CD4-positive, alpha-beta T cell treated with Interleukin-6 at 100 ng/mL for 8 hours (primary cell): ENCODE results near the gene CDC25C.

ENCODE experiments used
- DNase-seq: peaks from one replicate; pipeline ENCODE4 v3.0.0-alpha.2; 2020; ENCODE audit warnings: mixed read lengths, low spot score

The CDC25C gene

DNA sequence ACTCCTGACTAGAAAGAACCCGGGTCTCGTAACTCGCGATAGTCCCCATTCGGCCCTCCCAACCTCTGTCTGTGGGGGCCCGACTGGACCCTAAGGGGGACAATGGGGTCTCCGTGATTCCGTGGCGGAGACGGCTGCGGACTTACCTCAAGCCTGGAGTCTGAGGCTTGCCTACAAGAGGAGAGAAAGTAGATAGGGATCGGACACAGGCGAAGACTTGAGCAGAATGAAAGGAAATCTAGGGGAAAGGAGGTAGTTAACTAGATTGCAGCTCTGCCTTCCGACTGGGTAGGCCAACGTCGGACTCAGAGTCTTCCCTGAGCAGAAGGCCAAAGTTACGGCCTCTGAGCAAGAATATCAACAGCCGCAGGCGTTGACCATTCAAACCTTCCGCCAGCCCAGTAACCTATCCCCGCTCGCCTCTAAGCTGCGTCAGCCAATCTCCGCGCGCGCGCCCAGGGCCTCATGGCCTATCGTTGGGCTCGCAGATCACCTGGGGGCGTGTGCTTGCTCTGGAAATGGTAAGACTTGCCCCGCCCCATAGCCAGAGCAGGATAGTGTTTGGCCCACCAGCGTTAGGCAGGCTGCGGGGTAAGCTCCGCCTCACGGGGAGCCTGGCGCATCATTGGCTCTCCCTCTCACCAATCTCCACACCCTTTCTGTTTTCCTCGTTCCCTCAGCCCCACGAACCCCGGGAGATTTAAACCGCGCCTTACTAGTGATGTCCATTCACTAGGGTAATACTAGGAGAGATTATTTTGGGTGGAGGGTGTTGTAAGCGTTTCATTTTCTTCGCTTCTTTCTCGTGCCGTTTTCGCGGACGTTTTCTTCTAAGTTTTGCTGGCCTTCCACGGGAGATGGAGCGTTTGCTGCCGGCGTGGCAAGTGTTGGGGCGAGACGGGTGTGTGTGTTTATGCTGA is at the start of gene CDC25C:
Gene CDC25C, minus strand, starts transcription at position 356 of the 920 bp plus-strand sequence. CDS start 624 bp downstream, outside the sequence.
- DNase-seq, result peak; percentile 98

DNA sequence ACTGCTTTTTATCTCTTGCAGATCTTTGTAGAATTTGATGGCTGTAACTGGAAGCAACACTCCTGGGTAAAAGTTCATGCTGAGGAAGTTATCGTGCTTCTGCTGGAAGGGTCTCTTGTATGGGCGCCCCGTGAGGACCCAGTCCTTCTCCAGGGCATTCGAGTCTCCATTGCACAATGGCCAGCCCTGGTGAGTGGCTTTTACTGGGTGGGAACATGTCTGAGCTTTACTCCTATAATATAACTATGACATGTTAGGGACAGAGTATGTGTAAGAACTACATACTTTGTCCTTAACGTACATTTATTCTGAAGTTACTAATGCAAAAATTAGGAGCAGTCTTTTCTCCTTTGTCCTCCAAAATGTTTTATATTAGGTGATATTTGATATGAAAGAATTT is 41.0 kb upstream of the CDC25C start:
- DNase-seq, result no peak

DNA sequence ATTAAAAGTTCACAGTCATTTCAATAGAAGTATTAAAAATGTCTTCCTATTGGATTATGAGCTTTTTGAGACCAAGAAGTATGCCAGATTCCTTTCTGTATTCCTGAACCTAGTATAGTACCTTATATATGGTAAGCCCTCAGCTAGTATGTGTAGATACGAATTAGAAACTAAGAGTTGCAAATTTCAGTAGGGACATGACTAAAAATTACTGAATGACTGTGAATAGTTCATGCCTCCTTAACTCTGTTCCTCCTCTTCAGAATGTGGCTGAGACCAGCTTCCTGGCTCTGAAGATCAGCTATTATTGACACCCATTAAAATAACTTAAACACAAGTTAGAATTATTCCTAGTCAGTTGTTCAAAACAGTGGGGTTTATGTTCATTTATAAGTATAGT is 40.6 kb upstream of the CDC25C start:
- DNase-seq, result no peak

DNA sequence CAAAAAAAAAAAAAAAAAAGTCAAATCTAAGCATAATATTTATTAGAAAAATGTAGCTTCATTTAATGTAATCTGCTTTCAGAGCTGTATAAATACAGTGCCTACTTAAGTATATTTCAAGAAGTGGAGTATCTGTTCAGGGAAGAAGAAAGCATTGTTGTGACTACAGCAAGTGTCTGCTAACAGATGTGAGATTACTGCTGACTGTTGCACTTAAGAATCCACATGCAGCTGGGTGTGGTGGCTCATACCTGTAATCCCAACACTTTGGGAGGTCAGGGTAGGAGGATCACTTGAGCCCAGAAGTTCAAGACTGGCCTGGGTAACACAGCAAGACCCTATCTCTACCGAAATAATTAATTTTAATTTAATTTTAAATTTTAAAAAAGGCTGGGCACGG is 39.9 kb upstream of the CDC25C start:
- no peak for DNase-seq

GRCh38 chr5:138370537-138370936 is 38.9 kb upstream of the CDC25C start:
- DNase-seq, result no peak

DNA sequence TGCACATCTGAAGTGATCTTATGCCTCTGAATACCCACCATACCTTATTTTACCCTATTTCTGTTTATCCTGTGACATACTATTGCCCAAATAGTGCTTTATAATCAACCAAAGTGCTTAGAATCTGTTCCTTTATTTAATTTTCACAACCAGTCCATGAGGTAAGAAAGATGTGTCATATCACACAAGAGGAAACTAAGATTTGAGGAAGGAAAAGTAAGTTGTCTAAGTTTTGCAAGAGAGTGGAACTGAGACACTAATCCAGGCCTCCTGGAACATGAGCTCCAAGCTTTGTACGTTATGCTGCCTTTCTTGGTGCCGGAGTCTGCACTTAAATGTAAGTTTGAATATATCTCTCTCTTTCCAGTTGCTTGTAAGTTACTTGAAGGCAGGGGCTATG is 38.1 kb upstream of the CDC25C start:
- DNase-seq, result no peak

GRCh38 chr5:138369261-138369660 is 37.7 kb upstream of the CDC25C start:
- no peak for DNase-seq

DNA sequence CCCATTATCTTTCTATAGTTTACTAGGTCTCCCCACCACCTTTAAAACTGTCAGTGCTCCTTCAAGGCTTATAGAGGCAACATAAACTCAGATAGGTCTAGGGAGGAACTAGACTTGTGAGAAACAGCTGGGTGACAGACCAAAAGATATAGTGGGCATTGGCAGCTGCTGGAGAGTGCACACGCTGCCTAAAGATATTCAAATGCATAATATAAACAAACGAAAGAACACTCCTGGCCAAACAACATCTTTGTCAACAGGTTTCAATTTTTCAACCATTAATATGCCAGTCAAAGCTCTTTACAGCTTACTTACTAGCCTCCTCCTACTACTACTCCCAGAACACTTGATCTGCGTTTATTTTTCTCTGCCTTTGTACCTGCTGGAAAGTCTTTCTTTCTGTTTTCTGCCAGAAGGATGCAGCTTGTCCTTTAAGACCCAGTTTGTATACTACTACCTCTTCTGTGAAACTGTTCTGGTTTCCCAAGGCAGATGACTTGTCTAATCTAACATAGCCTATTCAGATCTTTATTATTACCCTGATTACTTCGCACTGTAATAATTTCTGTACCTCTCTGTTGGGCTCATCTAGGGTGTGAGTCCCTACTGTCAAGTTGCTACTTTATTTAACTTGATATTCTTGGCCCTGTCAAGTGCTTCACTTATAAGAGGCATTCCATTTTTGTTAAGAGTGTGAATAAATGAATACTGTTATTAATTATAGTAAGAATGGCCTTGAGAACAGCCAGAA is 35.2 kb upstream of the CDC25C start:
- no peak for DNase-seq

DNA sequence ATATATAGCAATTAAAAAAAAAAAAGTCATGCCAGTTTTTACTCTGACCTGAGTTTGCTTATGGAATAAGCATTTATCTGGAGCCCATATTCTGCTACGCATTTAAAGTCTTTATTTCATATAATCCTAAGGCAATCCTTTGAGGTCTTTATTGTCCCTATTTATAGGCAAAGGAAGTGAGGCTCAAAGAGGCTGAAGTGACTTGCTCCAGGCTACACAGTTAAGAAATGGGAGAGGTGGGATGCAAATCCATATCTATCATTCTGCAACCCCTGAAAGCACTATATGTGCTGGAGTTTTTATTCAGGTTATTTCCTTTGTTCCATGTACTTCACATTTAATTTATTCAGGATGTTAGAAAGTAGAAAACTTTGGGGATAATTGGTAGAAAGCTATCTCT is 33.0 kb upstream of the CDC25C start:
- DNase-seq, result no peak

- no peak for DNase-seq
These were observed 29.4 kb upstream of the CDC25C start for GRCh38 chr5:138360941-138361452.

GRCh38 chr5:138359621-138360020 is 28.0 kb upstream of the CDC25C start:
- DNase-seq, result no peak

DNA sequence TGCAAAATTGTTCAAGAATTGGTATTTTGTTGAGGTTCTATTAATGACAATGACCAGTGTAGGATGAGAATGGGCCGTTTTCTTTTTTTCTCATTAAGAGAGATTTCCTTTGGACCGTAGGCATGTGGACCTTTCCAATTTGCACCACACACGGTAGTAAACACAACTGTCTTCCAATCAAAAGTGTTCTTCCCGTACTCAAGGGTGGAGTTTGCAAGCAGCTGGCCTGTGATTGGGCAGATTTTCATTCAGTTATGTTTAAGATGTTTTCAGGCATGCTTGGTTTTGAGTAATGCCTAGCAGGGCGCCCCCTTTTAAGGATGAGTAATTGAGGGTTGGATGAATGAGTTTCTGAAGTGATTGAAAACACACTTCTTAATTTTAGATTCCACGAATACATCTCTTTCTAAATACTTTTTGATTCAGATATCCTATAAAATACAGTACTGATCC is 23.3 kb upstream of the CDC25C start:
- peak; percentile 66 for DNase-seq

GRCh38 chr5:138354387-138354786 is 22.8 kb upstream of the CDC25C start:
- no peak for DNase-seq

DNA sequence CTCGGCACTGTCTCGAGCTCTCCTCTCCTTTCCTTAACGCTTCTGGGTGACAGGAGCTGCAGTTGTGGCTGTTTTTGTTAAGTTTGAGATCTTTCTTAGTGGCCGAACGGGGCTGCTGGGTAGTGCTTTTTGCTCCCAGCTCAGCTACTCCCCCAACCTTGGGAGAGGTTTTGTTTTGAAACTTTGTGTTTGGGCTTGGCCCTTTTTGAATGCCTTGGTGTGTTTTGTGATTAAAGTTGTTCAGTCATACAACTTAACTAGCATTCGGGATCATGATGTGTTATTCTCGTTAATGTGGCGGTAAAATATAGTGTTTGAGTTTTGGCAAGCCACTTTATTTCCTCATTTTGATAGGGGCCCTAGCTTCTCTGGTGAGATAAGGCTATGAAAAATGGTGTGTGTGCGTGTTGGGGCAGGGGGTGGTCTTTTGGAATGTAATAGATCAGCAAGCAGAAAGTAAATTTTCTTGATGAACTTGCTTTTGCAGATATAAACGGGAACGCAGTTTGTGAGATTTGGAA is 22.0 kb upstream of the CDC25C start:
- peak; percentile 36 for DNase-seq

- peak; percentile 68 for DNase-seq
These were observed 21.3 kb upstream of the CDC25C start for GRCh38 chr5:138352722-138353559.

GRCh38 chr5:138352071-138352721 is 20.6 kb upstream of the CDC25C start, which contains the start of gene KDM3B:
KDM3B (plus strand) TSS chr5:138352685; CDS start chr5:138352796, 111 bp downstream.
- DNase-seq, result peak; percentile 90

DNA sequence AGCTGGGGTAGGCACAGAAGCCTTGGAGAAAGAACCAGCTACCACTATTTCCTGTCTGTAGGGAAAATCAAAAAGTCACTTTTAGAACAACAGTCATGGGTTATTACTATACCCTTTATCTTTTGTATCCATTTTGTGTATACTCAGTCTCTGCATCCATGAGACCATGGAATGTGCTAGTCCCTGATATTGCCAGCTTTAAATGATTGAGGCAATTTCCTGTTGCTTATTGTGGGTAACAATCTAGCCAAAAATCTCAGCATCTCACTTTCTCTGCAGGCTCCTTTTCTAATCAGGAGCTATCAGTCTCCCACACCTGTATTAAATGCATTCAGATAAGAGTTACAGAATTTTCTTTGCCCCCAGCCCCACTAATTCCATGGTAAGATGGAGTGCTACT is 19.9 kb upstream of the CDC25C start:
- no peak for DNase-seq

DNA sequence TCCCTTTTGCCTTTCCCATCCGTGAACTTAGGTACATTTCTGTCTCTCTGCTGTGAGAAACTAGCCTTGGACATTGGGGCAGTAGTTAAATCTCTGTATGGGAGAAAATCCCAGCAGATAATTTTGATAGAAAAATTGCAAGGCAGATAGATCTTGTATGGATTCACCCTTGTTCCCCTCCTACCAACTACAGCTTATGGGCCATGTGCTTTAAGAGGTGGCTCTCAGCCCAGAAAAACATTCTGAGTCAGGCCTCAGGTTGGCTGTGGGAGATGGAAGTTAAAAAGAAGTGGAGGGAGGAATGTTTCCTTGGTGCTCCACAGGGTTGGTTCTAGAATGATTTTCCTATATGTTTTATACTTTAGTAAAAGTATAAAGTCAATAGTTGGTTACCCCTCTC is 19.5 kb upstream of the CDC25C start:
- DNase-seq, result no peak

DNA sequence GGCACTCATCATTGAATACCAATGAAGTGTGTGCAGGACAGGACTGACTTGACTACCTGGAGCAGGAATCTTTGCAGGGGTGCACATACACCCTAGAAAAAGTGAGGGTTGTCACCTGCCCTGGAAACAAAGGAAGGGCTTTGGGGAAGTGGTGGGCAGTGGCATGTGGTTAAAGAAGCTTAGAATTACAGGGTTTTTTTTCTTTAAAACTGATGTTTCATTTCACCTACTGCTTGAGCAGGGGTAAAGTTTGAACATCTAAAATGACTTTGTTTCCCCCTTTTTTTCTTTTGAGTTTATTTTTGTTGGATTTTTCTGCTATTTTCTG is 18.9 kb upstream of the CDC25C start:
- DNase-seq, result no peak

DNA sequence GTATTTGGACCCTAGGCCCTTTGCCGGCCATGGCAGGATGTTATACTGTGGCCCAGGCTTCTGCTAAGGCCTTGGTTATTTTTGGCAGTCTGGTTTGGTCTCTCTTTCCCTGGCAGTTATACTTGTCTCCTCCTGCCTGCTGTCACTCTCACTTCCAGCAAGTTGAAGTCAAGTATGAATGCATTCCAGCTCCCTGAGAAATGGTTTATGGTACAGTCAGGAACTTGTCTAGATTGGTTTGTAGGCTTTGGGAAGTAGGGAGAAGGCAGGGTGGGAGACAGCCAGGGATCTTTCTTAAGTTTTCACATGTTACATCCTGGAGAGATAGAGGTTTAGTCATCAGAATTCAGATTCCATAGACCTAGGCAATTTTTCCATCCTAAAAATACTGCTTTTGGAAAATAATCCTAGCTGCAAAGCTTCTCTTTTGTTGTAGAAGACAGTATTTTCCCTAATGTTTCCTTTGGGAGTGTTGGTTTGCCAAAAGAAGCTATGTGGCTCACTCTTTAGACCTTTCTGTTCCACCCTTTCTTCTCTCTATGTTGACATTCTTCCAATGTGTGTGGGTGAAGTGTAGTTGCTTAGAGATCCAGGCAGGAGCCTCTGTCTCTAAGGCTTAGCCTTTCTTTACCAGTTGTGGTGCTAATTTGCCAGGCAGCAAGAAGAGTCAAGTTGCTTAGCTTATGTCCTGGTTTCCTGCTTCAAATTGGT is 18.4 kb upstream of the CDC25C start:
- no peak for DNase-seq

DNA sequence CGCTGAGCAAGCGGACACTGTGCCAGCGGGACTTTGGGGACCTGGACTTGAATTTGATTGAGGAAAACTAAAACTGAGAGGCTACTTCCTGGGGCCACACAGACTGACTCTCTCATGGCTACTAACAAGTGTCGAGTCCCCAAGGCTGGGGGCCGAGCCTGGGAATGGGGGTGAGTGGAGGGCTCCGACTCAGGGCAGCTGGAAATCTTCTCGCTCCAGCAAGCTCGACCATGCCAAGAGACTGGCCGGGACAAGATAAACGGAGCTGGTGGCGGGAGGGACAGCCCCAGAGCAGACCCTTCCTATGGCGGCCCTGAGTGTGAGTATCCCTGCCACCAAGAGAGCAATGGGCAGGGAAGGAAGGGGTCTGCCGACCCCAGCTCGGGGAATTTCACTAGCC is 15.3 kb upstream of the CDC25C start:
- DNase-seq, result no peak
